ENCODE data around the gene SLC9A7.
"Not testable (repeated sequence)": the region's sequence is repeated elsewhere in the genome, so short reads cannot be mapped to it uniquely, and the experiment has no call there.

SLC9A7 gene

DNA sequence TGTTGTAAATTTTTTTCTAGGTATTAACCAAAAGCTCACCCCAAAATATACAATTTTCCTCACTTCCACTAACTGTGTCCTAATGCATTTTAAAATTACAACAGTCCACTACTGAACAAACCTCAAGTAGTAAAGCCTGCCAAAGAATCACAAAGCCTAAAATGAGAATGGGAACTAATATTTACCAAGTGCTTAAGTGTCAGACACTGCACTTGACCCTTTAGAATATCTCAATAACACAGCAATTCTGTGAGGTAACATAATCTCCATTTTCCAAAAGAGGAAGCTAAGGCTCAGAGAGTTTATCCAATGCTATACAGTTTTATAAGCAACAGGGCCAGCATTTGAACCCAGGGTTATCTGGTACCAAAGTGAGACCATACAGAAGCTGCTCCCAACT, 4.9 kb downstream of the SLC9A7 start:
- DNase-seq (ENCODE audit: low spot score), result no peak

DNA sequence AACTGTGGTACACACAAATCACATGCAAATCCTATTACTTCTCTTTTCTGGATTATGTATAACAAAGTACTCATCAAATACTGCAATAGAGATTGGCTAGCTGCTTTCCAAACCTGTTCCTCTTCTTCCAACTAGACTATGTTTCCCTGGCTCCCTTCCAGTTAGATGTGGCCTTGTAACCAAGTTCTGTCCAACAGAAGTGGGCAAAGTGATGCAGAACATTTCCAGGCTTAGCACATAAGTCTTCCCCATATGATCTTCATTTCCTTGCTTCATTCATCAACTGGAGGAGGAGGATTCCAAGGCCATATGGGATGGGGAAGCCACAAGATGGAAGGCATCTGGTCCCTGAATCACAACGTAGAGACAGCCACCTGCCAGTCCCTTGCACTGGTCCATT, 8.0 kb downstream of the SLC9A7 start:
- no peak for DNase-seq (ENCODE audit: low spot score)

DNA sequence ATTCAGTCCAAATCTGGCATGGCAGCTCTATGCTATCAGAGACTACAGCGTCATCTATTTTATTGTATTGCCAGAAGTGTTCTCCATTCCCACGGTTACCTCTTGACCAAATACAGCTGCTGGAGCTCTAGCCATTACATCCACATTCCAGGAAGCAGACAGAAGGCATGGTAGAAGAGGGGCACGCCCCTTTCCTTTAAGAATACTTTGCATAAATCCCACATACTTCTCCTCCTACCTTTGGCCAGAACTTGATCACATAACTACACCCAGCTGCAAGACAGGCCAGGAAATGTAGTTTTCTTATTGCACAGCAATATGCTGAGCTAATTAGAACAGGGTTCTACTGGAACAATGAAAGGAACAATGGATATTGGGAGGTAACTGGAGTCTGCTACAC, 14.9 kb downstream of the SLC9A7 start:
- DNase-seq (ENCODE audit: low spot score), result no peak

DNA sequence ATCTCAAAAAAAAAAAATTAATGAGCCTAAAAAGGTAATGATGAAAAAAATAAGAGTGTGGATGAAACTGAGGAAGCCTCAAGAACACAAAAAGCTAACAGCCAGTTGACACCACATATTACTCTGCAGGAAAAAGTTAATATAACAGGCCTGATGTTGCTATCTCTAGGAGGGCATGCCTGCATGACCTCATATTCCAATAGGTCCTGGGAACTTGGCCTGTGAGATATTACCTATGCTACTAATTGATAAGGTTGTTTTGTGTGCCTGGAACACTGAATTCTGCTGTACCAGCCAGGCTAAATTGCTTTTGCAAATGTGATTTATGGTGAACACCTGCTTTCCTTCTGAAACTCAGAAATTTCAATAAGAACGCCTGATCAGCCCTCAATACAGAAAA, 15.9 kb downstream of the SLC9A7 start:
- DNase-seq (ENCODE audit: low spot score), result no peak

DNA sequence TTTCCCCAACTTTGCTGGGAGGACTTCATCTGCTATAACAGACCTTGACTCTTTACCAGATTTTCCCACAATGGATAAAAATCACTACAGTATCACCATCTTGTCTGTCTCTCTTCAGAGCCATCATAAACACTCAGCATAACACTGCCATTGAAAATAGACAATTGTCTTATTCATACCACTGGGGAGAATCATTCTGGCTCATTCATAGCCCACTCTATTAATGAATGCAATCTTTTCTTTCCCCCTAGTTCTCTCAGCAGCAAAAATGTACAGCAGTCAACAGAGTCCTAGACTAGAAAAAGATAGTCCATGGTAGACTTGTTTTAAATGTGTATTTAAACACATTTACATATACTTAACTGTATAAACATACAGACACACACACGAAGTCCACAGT, 19.2 kb downstream of the SLC9A7 start:
- no peak for DNase-seq (ENCODE audit: low spot score)

DNA sequence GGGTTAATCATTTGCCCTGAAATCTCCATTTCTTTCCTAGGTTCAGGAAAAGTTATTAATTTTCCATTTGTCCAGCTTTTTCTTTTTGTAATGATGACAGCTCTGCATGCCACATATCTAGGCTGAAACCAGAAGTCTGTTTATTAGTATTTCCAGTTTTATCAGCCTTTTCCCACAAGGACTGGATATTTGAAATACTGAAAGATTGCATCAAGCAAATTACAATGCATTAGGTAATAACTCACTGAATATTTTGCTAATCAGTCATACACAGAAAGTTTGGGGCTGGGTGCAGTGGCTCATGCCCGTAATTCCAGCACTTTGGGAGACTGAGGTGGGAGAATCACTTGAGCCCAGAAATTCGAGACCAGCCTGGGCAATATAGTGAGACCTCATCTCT, 21.5 kb downstream of the SLC9A7 start:
- DNase-seq (ENCODE audit: low spot score), result no peak

DNA sequence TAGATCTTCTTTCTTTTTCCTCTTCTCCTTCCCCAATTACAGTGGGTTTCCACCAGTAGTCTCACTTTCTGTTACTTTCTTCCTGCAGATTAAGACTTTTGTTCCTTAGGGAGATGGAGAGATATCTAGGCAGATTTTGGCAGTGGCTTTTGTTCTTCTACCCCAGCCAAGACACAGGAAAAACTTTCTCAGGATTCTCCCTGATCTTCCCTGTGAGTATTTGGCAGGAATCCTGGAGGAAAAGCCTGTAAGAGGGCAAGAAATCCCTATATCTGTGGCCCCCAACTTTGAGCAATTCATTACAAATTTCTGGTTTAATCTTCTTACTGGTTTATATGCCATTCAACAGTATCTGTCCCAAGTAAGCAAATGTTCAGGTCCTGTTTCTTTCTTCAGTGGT, 21.9 kb downstream of the SLC9A7 start:
- no peak for DNase-seq (ENCODE audit: low spot score)

DNA sequence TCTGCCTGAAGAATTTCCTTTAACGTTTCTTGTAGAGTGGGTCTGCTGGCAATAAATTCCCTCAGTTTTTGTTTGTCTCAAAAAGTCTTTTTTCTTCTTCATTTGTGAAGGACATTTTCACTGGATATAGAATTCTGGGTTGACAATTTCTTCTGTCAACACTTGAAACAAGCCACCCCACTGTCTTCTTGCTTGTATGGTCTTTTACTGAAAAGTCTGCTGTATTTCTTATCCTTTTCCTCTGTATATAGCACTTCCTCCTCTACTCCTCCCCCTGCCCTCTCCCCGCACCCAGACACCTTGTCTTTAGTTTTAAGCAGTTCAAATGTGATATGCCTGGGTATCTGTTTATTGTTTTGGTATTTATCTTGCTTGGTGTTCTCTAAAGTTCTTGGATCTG, 23.3 kb downstream of the SLC9A7 start:
- DNase-seq (ENCODE audit: low spot score), result no peak

DNA sequence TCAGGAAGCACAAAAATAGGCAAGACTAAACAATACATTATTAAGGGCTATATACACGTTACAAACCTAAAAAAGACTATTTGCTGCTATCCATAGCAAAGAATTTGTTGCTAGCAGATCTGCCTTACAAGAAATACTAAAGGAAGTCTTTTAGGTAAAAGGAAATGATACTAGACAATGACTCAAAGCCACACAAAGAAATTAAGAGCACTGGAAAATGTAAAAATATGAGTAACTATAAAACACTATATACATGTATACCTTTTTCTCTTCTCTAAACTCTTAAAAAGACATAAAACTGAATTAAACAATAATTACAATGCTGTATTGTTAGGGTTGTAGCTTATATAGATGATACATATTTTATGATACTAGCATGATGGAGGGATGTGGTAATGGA, 25.7 kb downstream of the SLC9A7 start:
- no peak for DNase-seq (ENCODE audit: low spot score)

DNA sequence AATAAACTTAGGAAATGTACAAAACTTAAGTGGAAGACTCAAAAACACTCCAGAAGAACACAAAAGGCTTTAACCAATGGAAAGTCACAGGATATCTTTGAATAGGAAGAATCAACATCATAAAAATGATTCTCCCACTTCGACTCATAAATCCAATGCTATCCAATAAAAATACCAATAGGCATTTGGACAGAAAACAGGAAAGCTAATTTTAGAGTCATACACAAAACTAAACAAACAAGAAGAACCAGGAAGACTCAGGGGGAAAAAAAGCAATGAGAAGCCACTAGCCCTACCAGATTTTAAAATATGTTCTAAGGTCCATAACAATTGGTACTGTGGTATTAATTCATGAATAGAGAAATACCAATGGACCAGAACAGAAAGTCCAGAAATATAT, 28.2 kb downstream of the SLC9A7 start:
- DNase-seq (ENCODE audit: low spot score), result no peak

DNA sequence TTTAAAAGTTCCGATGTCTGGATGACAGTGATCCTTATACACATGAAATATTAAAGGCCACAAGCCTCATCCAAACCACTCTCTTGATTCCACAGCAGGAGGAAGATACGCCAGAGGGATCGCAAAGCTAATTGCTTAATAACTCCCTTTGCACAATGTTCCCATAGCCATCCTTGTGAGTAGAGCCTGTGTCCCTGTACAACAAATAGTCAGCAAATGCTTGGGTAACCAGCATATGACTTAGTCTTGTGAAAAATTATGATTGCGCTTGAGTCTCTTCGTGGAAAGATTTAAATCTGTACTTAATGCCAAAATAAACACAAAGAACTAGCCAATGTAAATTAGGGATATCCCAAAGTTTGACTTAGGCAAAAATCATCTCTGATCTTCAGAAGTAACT, 31.5 kb downstream of the SLC9A7 start:
- no peak for DNase-seq (ENCODE audit: low spot score)

DNA sequence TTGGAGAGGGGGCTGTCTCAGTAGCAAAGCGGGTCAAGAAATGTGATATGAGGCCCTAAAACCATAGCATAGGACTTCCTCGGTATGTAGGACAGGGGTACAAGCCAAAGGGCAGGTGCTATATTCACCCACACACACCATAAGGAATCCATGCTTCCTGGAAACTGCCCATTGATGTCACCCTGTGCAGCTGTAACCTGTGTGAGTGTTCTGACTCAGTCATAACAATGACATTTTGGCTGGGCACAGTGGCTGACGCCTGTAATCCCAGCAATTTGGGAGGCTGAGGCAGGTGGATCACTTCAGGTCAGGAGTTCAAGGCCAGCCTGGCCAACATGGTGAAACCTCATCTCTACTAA, 35.4 kb downstream of the SLC9A7 start:
- DNase-seq (ENCODE audit: low spot score), result not testable (repeated sequence)

DNA sequence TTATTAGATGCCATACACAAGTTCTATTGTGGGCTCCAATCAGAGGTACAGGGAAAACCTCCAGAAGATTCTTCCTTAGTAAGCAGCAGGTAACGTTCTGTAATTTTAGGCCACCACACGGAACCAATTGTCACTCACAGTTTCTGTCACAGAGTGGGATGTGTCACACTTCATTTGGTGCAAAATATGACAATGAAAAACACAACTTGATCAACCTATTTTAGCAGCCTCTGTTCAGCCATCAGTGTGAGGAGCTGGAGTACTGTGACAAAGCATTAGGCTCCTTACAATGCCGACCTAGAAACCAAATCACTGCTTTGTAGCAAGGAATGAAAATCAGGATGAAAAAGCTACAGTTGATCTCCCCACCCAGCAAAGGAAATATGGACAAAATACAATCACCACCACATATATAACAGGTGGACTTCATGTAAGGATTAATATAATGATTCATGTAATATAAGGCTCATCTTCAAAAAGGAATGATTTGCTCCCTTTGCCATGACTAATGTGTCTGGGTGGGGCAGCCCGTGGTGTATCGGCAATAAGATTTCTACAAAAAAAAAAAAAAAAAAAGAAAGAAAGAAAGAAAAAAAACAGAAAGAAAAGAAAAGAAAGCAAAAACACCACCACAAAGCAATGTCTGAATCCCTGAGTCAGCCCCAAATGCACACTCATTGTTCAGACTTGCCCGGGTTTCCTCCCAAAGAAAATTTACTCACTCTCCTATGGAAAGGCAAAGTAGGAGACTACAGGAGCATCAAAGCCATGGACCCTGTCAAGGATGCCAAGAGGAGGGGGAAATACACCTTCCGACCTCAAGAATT, 36.0 kb downstream of the SLC9A7 start:
- no peak for DNase-seq (ENCODE audit: low spot score)

DNA sequence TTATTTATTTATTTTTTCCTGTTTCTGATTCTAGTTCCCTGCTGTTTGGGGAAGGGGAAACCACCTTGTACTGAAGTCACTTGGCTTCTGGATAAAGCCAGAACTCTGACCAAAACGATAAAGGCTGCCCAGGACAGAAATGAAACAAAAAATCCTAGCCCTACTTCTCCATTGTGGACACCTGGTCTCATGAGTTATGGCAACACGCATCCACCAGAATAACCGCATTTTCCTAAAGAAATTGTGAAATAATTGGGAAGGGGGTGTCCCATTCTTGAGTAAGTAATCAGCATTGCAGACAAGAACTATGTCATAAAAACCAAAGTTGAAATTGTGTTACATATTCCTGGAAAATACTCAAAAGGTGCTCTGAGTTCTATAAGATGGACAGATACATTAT, 42.1 kb downstream of the SLC9A7 start:
- DNase-seq (ENCODE audit: low spot score), result no peak

DNA sequence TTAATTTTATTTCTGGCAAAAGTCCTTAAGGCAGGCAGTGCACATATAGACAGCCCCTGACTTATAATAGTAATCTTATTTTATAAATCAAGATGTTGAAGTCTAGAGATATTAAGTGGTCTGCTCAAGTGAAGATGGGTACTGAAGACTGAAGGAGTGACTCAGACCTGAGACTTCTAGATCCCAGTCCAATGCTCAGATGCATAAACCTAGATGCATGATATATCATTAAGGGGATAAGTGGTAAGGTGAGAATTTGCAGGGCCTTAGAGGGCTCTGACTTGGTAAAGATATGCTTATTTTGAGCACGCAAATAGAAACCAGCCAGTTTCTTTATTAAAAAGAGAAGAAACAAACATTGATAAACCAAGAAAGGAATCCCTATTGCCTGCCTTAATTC, 42.9 kb downstream of the SLC9A7 start:
- DNase-seq (ENCODE audit: low spot score), result no peak

DNA sequence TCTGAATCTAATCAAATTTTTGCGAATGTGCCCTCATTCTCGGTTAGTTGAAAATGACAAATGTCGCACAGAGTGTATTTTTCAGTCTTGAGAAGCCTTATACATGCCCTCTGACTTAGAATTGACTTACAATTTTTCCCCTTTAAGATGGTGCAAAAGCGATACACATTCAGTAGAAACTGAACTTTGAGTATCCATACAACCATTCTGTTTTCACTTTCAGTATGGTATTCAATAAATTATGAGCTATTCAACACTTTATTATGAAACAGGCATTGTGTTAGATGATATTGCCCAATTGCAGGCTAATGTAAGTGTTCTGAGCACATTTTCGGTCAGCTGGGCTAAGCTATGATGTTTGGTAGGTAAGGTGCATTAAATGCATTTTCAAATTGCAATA, 43.4 kb downstream of the SLC9A7 start:
- no peak for DNase-seq (ENCODE audit: low spot score)

DNA sequence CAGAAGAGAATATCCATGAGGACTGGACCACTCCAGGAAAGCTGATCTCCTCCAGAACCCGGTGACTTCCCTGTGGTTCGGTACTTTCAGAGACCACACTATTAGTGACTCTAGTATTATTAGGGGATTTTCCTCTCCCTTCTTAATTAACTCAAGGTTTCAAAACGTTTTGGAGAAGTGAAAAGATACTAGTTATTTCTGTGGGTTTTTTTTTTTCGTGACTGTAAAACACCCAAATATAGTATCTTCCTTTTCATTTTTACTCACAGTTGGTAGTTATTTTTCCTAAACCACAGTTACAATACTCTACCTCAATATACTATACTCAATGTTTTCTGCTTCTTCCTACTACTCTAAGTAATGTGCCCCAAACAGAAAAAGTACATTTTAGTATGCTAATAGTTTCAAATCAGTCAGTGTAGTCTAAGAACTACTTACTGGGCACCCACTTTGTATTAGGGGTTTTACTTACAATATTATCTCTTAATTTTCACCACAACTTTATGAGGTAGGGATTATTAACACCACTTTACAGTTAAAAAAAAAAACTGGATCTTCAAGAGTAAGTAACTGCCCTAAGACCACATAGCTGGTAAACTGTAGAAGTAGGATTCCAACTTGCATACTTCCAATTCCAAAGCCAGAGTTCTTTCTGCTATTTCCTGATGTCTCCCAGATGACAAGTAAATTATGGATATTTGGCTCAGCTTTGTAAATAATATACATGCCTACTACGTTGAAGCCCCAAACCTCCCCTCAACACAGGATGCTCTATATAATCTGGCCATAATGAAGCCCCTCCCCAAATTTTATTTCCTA, 45.0 kb downstream of the SLC9A7 start:
- DNase-seq (ENCODE audit: low spot score), result no peak

DNA sequence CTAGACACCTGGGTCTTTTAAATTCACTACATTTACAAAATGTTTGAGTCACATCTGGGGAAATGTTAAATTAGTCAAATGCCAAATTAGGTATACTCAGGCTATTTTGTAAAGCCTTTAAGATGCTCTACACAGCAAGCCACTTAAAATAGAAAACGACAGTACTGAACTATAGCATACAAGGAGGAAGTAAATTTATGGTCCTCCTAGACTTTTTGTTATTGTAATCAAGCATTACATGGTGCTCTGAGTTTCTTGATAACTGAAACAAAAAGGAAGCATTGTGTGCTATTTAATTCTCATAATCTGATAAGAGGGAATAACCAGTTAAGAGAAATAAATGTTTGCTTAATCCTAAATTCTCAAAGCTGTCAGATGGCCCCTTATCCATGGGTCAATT, 46.2 kb downstream of the SLC9A7 start:
- no peak for DNase-seq (ENCODE audit: low spot score)

DNA sequence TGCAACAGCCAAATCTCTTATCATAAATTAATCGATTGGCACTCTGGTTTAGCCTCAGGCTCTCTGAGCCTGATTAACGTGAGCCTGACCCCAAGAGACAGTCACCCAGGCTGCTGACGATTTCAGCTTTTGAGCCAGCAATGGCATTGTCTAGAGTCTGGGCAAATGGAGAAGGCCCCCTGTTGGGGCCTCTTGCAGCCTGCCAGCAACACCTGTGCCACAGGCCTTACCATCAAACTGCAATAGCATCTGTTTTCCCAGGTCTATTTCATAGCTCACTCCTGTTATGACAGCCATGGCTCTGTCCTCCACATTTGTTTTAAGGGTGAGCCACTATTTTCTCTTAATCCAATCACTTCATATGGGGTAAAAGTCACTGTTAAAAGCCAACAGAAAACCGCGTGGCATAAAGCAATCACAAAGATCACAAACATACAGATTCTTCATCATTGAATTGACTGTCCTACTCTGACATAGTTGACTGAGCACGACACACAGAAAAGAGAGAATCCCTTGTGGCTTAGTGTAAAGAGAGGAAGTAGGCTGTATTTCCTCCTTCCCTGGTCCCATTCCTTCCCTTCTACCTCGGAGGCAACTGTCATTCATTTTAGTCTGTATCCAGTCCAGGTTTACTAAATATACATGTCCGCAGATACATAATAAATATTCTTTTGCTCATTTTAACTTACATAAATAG, 47.8 kb downstream of the SLC9A7 start:
- DNase-seq (ENCODE audit: low spot score), result no peak

DNA sequence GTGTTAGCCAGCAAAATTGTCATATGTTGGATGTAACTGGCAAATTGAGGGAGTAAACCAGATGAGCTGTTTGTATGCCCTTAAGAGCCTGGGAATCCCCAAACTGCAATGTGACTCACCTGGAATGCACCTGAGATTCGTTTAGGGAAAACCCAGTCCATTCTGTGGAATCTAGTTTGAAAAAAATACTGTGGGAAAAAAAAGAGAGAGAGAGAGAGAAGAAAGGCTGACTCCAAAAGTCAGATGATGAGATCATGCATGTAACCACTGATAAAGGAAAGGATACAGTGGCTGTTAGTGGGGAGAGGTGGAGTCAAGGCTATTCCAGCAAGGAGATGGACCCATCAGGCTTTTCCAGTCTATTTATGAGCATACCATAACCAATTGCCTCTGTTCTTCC, 48.5 kb downstream of the SLC9A7 start:
- no peak for DNase-seq (ENCODE audit: low spot score)

DNA sequence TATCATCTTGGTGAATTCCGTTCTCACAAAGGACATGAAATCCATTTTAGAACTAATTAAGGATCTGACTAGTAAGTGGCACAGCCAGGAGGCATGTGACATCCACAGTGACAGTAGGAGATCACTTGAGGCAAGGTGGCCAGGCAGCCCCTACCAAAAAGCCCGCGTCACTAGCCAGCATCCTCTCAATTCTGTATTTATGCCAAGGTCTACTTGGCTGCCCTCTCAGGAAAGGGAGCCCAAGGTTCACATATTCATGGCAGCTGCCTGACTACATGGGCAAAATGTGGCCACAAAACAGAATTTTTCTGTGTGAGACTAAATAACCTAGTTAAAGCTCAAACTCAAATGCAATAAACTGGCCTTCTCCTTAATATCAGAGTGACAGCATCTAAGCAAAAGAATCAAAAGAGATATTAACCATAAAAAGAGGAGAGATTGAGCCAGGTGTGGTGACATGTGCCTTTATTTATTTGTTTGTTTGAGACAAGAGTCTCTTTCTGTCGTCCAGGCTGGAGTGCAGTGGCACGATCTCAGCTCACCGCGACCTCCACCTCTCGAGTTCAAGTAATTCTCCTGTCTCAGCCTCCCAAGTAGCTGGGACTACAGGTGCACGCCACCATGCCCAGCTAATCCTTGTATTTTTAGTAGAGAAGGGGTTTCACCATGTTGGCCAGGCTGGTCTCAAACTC, 51.5 kb downstream of the SLC9A7 start:
- no peak for DNase-seq (ENCODE audit: low spot score)

DNA sequence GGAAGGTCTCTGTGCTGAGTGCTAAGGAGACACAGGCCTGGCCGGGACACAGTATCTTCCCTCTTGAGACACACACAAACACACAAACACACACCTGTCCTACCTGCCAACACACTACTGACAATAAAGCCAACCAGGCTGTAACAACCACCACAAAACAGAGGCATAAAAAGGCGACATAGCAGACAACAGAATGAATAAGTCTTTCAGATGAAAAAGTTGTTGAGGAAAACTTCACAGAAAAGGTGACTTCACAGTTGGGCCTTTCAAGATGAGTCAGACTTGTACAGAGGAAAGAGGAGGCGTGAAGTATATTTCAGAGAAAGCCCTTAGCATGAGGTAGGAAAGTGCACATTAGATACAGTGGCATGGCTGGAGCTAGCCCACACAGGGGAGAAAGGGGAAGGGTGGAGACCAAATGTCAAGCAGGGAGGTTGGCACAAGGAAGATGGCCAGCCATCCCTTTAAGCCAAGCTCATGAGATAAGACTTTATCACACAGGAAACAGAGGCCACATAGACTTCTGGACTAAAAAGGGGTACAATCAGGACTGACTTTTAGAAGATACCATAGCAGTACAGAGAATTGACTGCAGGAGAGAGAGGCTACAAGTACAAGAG, 54.0 kb downstream of the SLC9A7 start:
- peak; percentile 27 for DNase-seq (ENCODE audit: low spot score)

Measured in CD4-positive, alpha-beta T cell treated with Interleukin-2 at 100 ng/mL for 4 hours (primary cell).